Measurements from ENCODE around the gene C19orf85.

C19orf85 gene

DNA sequence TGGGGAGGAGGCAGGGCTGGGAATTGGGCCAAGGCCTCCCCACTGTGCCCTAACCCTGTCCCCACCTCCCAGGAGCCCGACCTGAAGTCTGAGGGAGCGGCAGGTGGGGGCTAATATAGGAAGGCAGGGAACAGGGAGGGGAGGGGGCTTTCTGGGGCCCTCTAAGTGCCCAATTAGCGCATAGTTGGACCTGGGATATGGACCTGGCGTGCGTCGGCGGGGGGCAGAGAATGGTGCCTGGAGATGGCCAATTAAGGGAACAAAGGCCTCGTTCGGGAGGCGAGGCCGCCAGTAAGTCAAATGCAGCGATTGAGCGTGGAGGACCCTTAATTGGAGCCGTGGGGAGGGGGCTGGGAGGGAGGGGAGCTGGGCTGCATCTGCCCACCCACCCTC is at the start of gene C19orf85:
TSS of gene C19orf85 (minus strand) at position 90 of the 393 bp plus-strand sequence. CDS start 197 bp downstream, outside the sequence.
- H3K4me3 ChIP-seq (replicated peaks in 1 of 2; ENCODE audit: low read depth in 2 of 2, low read length in 2 of 2), result no peak within 1 kb of the TSS
- DNase-seq (ENCODE audit: low read depth in 2 of 2), result no peak
- TF ChIP-seq, protein P1, sequence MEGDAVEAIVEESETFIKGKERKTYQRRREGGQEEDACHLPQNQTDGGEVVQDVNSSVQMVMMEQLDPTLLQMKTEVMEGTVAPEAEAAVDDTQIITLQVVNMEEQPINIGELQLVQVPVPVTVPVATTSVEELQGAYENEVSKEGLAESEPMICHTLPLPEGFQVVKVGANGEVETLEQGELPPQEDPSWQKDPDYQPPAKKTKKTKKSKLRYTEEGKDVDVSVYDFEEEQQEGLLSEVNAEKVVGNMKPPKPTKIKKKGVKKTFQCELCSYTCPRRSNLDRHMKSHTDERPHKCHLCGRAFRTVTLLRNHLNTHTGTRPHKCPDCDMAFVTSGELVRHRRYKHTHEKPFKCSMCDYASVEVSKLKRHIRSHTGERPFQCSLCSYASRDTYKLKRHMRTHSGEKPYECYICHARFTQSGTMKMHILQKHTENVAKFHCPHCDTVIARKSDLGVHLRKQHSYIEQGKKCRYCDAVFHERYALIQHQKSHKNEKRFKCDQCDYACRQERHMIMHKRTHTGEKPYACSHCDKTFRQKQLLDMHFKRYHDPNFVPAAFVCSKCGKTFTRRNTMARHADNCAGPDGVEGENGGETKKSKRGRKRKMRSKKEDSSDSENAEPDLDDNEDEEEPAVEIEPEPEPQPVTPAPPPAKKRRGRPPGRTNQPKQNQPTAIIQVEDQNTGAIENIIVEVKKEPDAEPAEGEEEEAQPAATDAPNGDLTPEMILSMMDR (IDR thresholded peaks at IDR 0.05; ENCODE audit: low read depth, low read length), result no peak

DNA sequence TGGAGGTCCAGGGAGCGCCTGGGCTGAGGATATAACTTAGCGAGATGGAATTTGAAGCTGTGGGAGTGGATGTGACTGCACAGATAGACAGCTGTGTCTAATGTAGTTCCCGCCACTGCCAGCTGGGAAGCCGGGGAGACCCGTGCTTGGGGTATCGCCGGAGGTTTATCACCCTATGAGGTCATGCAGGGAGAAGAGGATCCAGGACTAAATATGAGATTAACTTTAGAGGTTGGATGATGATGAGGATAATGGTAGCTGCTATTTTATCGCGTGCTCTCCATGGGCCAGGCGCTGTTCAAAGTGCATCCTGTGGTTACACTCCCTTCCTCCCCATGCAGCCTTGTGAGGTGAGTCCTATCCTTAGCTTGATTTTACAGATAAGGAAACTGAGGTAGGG is 43.6 kb upstream of the C19orf85 start:
- no peak overlapping the region for H3K4me3 ChIP-seq (replicated peaks in 1 of 2; ENCODE audit: low read depth in 2 of 2, low read length in 2 of 2)
- TF ChIP-seq, protein P1 (IDR thresholded peaks at IDR 0.05; ENCODE audit: low read depth, low read length), result no peak
- no peak for DNase-seq (ENCODE audit: low read depth in 2 of 2)

DNA sequence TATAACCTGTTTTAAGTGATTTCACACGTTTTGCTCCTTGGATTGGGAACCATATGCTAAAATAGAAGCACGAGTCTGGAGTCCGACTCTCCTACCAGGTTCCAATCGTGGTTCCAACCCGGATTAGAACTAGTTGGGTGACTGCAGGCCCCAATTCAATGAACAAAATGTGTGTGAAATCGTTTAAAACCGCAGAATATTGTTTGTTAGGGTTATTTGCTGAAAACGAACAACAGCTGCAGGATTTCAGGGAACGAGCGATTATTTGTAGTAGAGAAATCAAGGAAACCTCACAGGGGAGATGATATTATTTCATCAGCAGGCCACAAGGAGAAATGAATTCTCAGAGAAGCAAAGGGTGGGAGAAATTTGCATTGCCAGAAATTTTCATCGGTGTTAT is 40.4 kb upstream of the C19orf85 start:
- TF ChIP-seq, protein P1 (IDR thresholded peaks at IDR 0.05; ENCODE audit: low read depth, low read length), result no peak
- H3K4me3 ChIP-seq (replicated peaks in 1 of 2; ENCODE audit: low read depth in 2 of 2, low read length in 2 of 2), result no peak overlapping the region
- no peak for DNase-seq (ENCODE audit: low read depth in 2 of 2)

DNA sequence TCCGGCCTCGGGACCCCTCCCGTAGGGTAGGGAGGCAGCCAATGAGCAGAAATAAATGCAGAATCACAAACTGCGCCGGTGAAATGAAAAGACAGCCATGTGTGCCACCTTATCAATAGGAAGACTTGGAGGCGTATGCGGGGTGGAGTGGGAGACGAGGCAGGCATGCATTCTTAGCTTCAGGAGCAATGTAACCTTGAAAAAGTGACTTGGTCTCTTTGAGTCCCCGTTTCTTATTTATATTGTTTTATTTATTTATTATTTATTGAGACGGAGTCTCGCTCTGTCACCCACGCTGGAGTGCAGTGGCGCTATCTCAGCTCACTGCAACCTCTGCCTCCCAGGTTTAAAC is 39.7 kb upstream of the C19orf85 start:
- DNase-seq (ENCODE audit: low read depth in 2 of 2), result no peak
- no peak overlapping the region for H3K4me3 ChIP-seq (replicated peaks in 1 of 2; ENCODE audit: low read depth in 2 of 2, low read length in 2 of 2)
- TF ChIP-seq, protein P1 (IDR thresholded peaks at IDR 0.05; ENCODE audit: low read depth, low read length), result no peak

DNA sequence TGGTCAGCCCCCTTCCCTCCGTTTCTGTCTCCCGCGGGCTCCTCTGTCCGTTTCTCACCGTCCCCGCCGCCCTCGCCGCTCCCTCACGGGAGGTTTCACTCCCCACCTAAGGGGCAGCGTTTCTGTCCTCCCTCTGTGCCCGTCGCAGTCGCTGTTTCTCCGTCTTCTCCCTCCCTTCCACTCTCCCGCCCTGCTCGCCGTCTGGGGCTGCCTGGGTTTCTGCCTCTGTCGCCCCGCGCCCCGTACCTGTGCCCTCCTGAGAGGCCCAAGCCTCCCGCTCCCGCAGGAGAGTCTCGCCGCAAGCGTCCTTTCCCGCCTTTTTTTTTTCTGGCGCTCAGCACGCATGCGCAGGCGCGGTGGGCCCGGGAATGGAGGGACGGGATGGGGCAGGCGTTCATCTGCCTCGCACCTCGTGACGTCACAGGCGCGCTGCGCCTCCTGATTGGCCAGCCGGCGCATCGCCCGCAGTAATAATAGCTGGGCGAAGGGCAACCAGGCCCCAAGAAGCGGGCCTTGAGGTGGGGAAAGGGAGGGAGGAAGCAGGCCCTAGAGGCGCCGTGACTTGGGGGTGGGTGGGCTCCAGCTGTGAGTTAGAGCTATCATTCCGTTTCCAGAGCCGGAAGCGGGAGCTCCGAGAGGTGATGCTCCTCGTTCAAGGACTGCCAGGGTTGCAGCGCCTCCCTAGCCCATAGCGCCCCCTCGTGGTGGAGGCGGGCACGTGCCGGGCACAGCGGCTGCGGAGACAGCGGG is 39.1 kb upstream of the C19orf85 start:
- peak; percentile 91 to 94 for DNase-seq (ENCODE audit: low read depth in 2 of 2)
- TF ChIP-seq, protein P1 (IDR thresholded peaks at IDR 0.05; ENCODE audit: low read depth, low read length), result peak; percentile 98
- peak overlapping the region; percentile 54 to 57 for H3K4me3 ChIP-seq (replicated peaks in 1 of 2; ENCODE audit: low read depth in 2 of 2, low read length in 2 of 2)

DNA sequence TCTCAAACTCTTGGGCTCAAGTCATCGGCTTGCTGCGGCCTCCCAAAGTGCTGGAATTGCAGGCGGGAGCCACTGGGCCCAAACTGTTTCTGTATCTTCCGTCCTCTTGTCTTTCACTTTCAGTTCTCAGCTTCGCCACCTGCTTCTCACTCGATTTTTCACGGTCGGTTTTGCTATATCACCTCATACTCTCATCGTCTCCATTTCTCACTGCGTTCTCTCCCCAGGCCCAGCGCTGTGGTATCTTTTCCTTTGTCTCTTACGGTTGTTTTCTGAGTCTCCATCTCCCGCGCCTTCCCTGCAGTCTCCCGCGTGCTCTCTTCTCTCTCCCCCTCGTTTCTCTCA is 38.6 kb upstream of the C19orf85 start:
- TF ChIP-seq, protein P1 (IDR thresholded peaks at IDR 0.05; ENCODE audit: low read depth, low read length), result no peak

More for the DNA sequence above, 38.6 kb upstream of the C19orf85 start:
- H3K4me3 ChIP-seq (replicated peaks in 1 of 2; ENCODE audit: low read depth in 2 of 2, low read length in 2 of 2), result no peak overlapping the region
- no peak for DNase-seq (ENCODE audit: low read depth in 2 of 2)
